H4 (cell line): Measurements from ENCODE around the gene TERC. TPM values are rescaled to one million over a fixed set of nuclear protein-coding genes. Genes with fewer than 3 reads are reported as not detected.

ENCODE experiments used
- total RNA-seq: library from RNA; depleted of rRNA; stranded (reverse); fragments of >200 nt; shearing (Covaris generic); gene quantifications from 2 replicates; pipeline ENCODE4 v1.2.3, GENCODE V29; 2014; rRNA removed

Gene TERC
- total RNA-seq, 1 experiment from 2014 or later = 20.2 TPM

Other genes starting within 250 kb of the TERC start
- gene MECOM, start 101.3 kb downstream of the TERC start, total RNA-seq = 22.8 and 32.4 TPM in 2 replicates
- gene ACTRT3, start 4.5 kb upstream of the TERC start, total RNA-seq = not detected in 2 replicates
- 18.7 and 19.5 TPM in 2 replicates for gene MYNN, start 8.3 kb upstream of the TERC start, total RNA-seq
- gene LRRIQ4, start 47.8 kb upstream of the TERC start, total RNA-seq = not detected in 2 replicates
- gene LRRC34, start 47.8 kb upstream of the TERC start, total RNA-seq = 0.35 and 0.43 TPM in 2 replicates
- not detected in 2 replicates for gene LRRC31, start 104.9 kb upstream of the TERC start, total RNA-seq
- not detected in 2 replicates for gene SAMD7, start 146.5 kb upstream of the TERC start, total RNA-seq
- 15.2 and 25.7 TPM in 2 replicates for gene SEC62, start 201.7 kb upstream of the TERC start, total RNA-seq